WI38 (cell line): ENCODE data around the gene SUPT20H.

ENCODE experiments used
- H3K4me3 ChIP-seq: 2 replicates; pipeline ENCODE4 v1.5.1; 2011; ENCODE audit warnings: low read depth, mild to moderate bottlenecking, control low read depth, low read length
- TF ChIP-seq, protein P1 (sequence below): IDR thresholded peaks from 2 replicates; pipeline ENCODE4 v1.5.1; 2012; ENCODE audit warnings: low read depth, mild to moderate bottlenecking, control low read depth, low read length

Gene SUPT20H

GRCh38 chr13:37090912-37091311, 31.4 kb upstream of the SUPT20H start:
- TF ChIP-seq, protein P1, sequence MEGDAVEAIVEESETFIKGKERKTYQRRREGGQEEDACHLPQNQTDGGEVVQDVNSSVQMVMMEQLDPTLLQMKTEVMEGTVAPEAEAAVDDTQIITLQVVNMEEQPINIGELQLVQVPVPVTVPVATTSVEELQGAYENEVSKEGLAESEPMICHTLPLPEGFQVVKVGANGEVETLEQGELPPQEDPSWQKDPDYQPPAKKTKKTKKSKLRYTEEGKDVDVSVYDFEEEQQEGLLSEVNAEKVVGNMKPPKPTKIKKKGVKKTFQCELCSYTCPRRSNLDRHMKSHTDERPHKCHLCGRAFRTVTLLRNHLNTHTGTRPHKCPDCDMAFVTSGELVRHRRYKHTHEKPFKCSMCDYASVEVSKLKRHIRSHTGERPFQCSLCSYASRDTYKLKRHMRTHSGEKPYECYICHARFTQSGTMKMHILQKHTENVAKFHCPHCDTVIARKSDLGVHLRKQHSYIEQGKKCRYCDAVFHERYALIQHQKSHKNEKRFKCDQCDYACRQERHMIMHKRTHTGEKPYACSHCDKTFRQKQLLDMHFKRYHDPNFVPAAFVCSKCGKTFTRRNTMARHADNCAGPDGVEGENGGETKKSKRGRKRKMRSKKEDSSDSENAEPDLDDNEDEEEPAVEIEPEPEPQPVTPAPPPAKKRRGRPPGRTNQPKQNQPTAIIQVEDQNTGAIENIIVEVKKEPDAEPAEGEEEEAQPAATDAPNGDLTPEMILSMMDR = no peak
- H3K4me3 ChIP-seq = no peak overlapping the region

- TF ChIP-seq, protein P1 = no peak
Measured at GRCh38 chr13:37089495-37089894, 30.0 kb upstream of the SUPT20H start.

GRCh38 chr13:37087486-37087885, 28.0 kb upstream of the SUPT20H start:
- TF ChIP-seq, protein P1 = no peak
- H3K4me3 ChIP-seq = no peak overlapping the region

More at GRCh38 chr13:37089495-37089894, 30.0 kb upstream of the SUPT20H start:
- H3K4me3 ChIP-seq = no peak overlapping the region

- H3K4me3 ChIP-seq = no peak overlapping the region
- TF ChIP-seq, protein P1 = no peak
Measured at GRCh38 chr13:37085606-37086005, 26.1 kb upstream of the SUPT20H start.

DNA sequence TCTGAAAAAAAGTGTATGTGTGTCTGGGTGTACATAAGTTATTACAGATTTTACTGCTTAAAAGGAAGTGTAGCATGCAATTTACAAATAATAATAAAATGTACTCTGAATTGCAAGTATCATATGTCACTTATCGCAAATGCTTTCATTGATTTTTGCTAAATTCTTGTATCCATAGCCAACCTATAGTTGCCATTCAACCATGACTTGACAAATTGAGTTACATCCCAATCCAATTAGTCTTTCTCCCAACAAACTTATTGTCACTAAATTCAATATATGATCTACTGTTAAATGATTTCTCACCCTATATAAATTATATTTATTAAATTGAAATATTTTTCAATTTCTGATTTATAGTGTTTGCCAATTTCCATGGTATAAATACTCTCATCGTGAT, 17.3 kb upstream of the SUPT20H start:
- no peak overlapping the region for H3K4me3 ChIP-seq
- TF ChIP-seq, protein P1 = no peak

DNA sequence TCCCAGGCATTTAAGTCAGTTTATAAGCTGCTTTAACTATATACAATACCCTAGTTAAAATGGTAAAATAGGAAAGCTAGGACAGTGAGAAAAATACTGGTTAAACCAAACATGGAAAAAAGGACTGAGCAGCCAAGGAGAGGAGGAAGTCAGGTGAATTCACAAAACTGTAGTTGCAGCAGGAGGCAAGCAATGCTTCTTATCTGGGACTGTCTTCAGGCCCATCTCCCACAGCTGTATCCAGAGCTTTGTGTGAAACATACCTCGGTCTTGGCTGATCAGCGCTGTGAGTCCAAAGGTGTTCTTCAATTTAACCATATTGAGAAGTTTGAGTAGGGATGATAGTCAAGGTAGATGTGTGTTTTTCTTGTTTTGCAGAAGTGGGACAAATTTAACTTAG, 15.7 kb upstream of the SUPT20H start:
- H3K4me3 ChIP-seq = no peak overlapping the region
- TF ChIP-seq, protein P1 = no peak

- no peak overlapping the region for H3K4me3 ChIP-seq
- TF ChIP-seq, protein P1 = no peak
Measured at GRCh38 chr13:37074703-37075102, 15.2 kb upstream of the SUPT20H start.
